Measurements from ENCODE around the gene ZNF445. TPM values are rescaled to one million over a fixed set of nuclear protein-coding genes. Genes with fewer than 3 reads are reported as not detected.

Gene ZNF445
- total and polyA plus RNA-seq, 9 of the 15 experiments (the other 6 are each of a cell fraction or from before 2014, with no cell fraction given), result 1.2 to 26.9 (median 10.6) TPM

- TF ChIP-seq DLX4 (CRISPR knock-in tag; IDR thresholded peaks at IDR 0.05) (no peak), ESRRB (CRISPR knock-in tag; IDR thresholded peaks at IDR 0.05; ENCODE audit: borderline replicate concordance) (no peak), CBX5 (IDR thresholded peaks at IDR 0.05; ENCODE audit: borderline replicate concordance, low read depth) (no peak; the same call in 1 of the 2 replicates), ZNF263 (CRISPR knock-in tag; IDR thresholded peaks at IDR 0.05; ENCODE audit: borderline replicate concordance) (peak; percentile 62; the same call in 1 of the 2 replicates), ZNF232 (CRISPR knock-in tag; IDR thresholded peaks at IDR 0.05) (no peak; the same call in 1 of the 2 replicates), SMAD3 (CRISPR knock-in tag; conservative IDR thresholded peaks at IDR 0.05) (no peak; the same call in 1 of the 2 replicates), ZBED1 (IDR thresholded peaks at IDR 0.05) (peak; percentile 93), PREB (CRISPR knock-in tag; IDR thresholded peaks at IDR 0.05) (no peak), ZNF347 (CRISPR knock-in tag; IDR thresholded peaks at IDR 0.05; ENCODE audit: low read depth) (no peak), ZNF583 (CRISPR knock-in tag; IDR thresholded peaks at IDR 0.05) (0 out of 2 replicates have a peak, but pooled peaks have one; percentile 34), ZNF239 (CRISPR knock-in tag; IDR thresholded peaks at IDR 0.05) (peak; percentile 43; the same call in 1 of the 2 replicates), TFE3 (CRISPR knock-in tag; IDR thresholded peaks at IDR 0.05) (no peak)
- TF ChIP-seq, protein P1, sequence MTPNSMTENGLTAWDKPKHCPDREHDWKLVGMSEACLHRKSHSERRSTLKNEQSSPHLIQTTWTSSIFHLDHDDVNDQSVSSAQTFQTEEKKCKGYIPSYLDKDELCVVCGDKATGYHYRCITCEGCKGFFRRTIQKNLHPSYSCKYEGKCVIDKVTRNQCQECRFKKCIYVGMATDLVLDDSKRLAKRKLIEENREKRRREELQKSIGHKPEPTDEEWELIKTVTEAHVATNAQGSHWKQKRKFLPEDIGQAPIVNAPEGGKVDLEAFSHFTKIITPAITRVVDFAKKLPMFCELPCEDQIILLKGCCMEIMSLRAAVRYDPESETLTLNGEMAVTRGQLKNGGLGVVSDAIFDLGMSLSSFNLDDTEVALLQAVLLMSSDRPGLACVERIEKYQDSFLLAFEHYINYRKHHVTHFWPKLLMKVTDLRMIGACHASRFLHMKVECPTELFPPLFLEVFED (CRISPR knock-in tag; conservative IDR thresholded peaks at IDR 0.05), result peak; percentile 81; the same call in 1 of the 2 replicates
- TF ChIP-seq, protein P2, sequence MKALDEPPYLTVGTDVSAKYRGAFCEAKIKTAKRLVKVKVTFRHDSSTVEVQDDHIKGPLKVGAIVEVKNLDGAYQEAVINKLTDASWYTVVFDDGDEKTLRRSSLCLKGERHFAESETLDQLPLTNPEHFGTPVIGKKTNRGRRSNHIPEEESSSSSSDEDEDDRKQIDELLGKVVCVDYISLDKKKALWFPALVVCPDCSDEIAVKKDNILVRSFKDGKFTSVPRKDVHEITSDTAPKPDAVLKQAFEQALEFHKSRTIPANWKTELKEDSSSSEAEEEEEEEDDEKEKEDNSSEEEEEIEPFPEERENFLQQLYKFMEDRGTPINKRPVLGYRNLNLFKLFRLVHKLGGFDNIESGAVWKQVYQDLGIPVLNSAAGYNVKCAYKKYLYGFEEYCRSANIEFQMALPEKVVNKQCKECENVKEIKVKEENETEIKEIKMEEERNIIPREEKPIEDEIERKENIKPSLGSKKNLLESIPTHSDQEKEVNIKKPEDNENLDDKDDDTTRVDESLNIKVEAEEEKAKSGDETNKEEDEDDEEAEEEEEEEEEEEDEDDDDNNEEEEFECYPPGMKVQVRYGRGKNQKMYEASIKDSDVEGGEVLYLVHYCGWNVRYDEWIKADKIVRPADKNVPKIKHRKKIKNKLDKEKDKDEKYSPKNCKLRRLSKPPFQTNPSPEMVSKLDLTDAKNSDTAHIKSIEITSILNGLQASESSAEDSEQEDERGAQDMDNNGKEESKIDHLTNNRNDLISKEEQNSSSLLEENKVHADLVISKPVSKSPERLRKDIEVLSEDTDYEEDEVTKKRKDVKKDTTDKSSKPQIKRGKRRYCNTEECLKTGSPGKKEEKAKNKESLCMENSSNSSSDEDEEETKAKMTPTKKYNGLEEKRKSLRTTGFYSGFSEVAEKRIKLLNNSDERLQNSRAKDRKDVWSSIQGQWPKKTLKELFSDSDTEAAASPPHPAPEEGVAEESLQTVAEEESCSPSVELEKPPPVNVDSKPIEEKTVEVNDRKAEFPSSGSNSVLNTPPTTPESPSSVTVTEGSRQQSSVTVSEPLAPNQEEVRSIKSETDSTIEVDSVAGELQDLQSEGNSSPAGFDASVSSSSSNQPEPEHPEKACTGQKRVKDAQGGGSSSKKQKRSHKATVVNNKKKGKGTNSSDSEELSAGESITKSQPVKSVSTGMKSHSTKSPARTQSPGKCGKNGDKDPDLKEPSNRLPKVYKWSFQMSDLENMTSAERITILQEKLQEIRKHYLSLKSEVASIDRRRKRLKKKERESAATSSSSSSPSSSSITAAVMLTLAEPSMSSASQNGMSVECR (CRISPR knock-in tag; IDR thresholded peaks at IDR 0.05), result 0 out of 2 replicates have a peak, but pooled peaks have one; percentile 66
- TF ChIP-seq, protein P3, sequence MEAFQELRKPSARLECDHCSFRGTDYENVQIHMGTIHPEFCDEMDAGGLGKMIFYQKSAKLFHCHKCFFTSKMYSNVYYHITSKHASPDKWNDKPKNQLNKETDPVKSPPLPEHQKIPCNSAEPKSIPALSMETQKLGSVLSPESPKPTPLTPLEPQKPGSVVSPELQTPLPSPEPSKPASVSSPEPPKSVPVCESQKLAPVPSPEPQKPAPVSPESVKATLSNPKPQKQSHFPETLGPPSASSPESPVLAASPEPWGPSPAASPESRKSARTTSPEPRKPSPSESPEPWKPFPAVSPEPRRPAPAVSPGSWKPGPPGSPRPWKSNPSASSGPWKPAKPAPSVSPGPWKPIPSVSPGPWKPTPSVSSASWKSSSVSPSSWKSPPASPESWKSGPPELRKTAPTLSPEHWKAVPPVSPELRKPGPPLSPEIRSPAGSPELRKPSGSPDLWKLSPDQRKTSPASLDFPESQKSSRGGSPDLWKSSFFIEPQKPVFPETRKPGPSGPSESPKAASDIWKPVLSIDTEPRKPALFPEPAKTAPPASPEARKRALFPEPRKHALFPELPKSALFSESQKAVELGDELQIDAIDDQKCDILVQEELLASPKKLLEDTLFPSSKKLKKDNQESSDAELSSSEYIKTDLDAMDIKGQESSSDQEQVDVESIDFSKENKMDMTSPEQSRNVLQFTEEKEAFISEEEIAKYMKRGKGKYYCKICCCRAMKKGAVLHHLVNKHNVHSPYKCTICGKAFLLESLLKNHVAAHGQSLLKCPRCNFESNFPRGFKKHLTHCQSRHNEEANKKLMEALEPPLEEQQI (IDR thresholded peaks at IDR 0.05), result peak; percentile 81
These were observed 37.8 kb downstream of the ZNF445 start (continued) for GRCh38 chr3:44439499-44440295.

Measured in K562 (cell line).